Measurements from ENCODE around the gene ANGPTL8.

ANGPTL8 gene

GRCh38 chr19:11291415-11291814 lies 52.0 kb downstream of the ANGPTL8 start:
- no peak for DNase-seq (ENCODE audit: low spot score)

Data from RKO (cell line).